H1 (cell line): Measurements from ENCODE around the gene SPTBN4. TPM values are rescaled to one million over a fixed set of nuclear protein-coding genes. Genes with fewer than 3 reads are reported as not detected.

Source experiments
- CTCF ChIA-PET: fragments of 300-600 bp; sonication (Branson Sonifier 250); formaldehyde crosslinking; loops from one replicate; lab custom pipeline; 2021; ENCODE audit not compliant: partially characterized antibody; lab: Charles Lee
- POLR2A ChIA-PET: fragments of 300-600 bp; sonication (Branson Sonifier 250); formaldehyde crosslinking; loops from one replicate; lab custom pipeline; 2021; ENCODE audit warnings: inconsistent platforms; ENCODE audit not compliant: partially characterized antibody; lab: Charles Lee
- DNase-seq, 2 experiments: peaks; one replicate each; pipeline versions ENCODE4 v3.0.0 to v3.0.0-alpha.2; 2010 to 2022; ENCODE audit warnings: low spot score in 2 of 2, low read depth in 1 of 2, mixed read lengths in 1 of 2
- FAIRE-seq: peaks from 2 replicates; lab custom pipeline; 2011; peaks lifted over from hg19 to GRCh38; lab: Jason Lieb, UNC
- H2AFZ ChIP-seq: 2 replicates; pipeline ENCODE4 v1.8.1; 2012; ENCODE audit warnings: low read length, inconsistent platforms
- H2AK5ac ChIP-seq: 2 replicates; pipeline ENCODE4 v1.6.1; 2013; ENCODE audit warnings: low read depth, low read length
- H2BK120ac ChIP-seq: replicated peaks from 2 replicates; pipeline ENCODE3; 2013; ENCODE audit warnings: low read depth, low read length, inconsistent platforms
- H2BK12ac ChIP-seq: 2 replicates; pipeline ENCODE4 v1.6.1; 2013; ENCODE audit warnings: low read depth, low read length
- H2BK15ac ChIP-seq: 2 replicates; pipeline ENCODE4 v1.6.1; 2013; ENCODE audit warnings: low read length
- H2BK20ac ChIP-seq: 2 replicates; pipeline ENCODE4 v1.6.1; 2013; ENCODE audit warnings: low read length
- H2BK5ac ChIP-seq: 2 replicates; pipeline ENCODE4 v1.6.1; 2013; ENCODE audit warnings: low read depth, low read length
- H3K14ac ChIP-seq: 2 replicates; pipeline ENCODE4 v1.6.1; 2013; ENCODE audit warnings: inconsistent platforms; ENCODE audit not compliant: insufficient read length
- H3K18ac ChIP-seq: 2 replicates; pipeline ENCODE4 v1.6.1; 2013; ENCODE audit warnings: low read length; ENCODE audit errors: extremely low read depth
- H3K23ac ChIP-seq: 2 replicates; pipeline ENCODE4 v1.6.1; 2013; ENCODE audit warnings: inconsistent platforms; ENCODE audit not compliant: insufficient read length
- H3K23me2 ChIP-seq: 2 replicates; pipeline ENCODE4 v1.6.1; 2013; ENCODE audit warnings: low read depth, low read length
- H3K27ac ChIP-seq: 2 replicates; pipeline ENCODE4 v1.6.1; 2011; ENCODE audit warnings: low read depth, low read length, inconsistent platforms
- H3K27me3 ChIP-seq, 4 experiments: replicated peaks in 1 of 4; 1 replicate in 1 of 4; 2 replicates in 3 of 4; pipeline versions ENCODE4 v1.6.1 to v1.8.1; 2011 to 2013; ENCODE audit warnings: low read length in 3 of 4, mild to moderate bottlenecking in 3 of 4, inconsistent platforms in 2 of 4, mixed read lengths in 2 of 4, moderate library complexity in 1 of 4; ENCODE audit not compliant: control insufficient read depth in 3 of 4, insufficient read depth in 3 of 4; ENCODE audit errors: extremely low read depth in 1 of 4
- H3K36me3 ChIP-seq, 4 experiments: 2 replicates each; pipeline versions ENCODE4 v1.6.1 to v1.8.1; 2011 to 2013; ENCODE audit warnings: mild to moderate bottlenecking in 4 of 4, low read length in 3 of 4, moderate library complexity in 2 of 4, control low read depth in 1 of 4, inconsistent platforms in 1 of 4; ENCODE audit not compliant: insufficient read depth in 4 of 4, control insufficient read depth in 2 of 4
- H3K4ac ChIP-seq: replicated peaks from 2 replicates; pipeline ENCODE3; 2013; ENCODE audit warnings: low read length, low read depth, mixed read lengths, inconsistent platforms; ENCODE audit not compliant: insufficient read length
- H3K4me1 ChIP-seq, 4 experiments: replicated peaks in 1 of 4; 1 replicate in 1 of 4; 2 replicates in 3 of 4; pipeline versions ENCODE4 v1.6.1 to v1.8.1; 2011 to 2013; ENCODE audit warnings: low read length in 3 of 4, inconsistent platforms in 2 of 4, mixed read lengths in 1 of 4; ENCODE audit not compliant: insufficient read depth in 4 of 4, control insufficient read depth in 3 of 4
- H3K4me2 ChIP-seq, 2 experiments: 2 replicates each; pipeline versions ENCODE4 v1.6.1 to v1.8.1; 2011 to 2013; ENCODE audit warnings: low read depth in 2 of 2, low read length in 2 of 2, control low read depth in 1 of 2, inconsistent platforms in 1 of 2, mild to moderate bottlenecking in 1 of 2; ENCODE audit not compliant: insufficient read depth in 1 of 2
- H3K4me3 ChIP-seq, 4 experiments: fragments of 200-600, 300-600 bp in 1 of 4; sonication (generic), shearing (Covaris generic), sonication (Bioruptor Twin) in 1 of 4; 2 replicates each; pipeline versions ENCODE4 v1.5.1 to v1.8.1; 2011 to 2016; ENCODE audit warnings: low read length in 4 of 4, low read depth in 3 of 4, control low read depth in 2 of 4, inconsistent platforms in 2 of 4, mild to moderate bottlenecking in 2 of 4, mixed read lengths in 1 of 4, moderate library complexity in 1 of 4; ENCODE audit not compliant: insufficient read depth in 2 of 4; ENCODE audit errors: extremely low read depth in 1 of 4
- H3K56ac ChIP-seq: replicated peaks from 2 replicates; pipeline ENCODE3; 2013; ENCODE audit warnings: low read depth, mild to moderate bottlenecking, mixed read lengths, low read length, inconsistent platforms; ENCODE audit not compliant: insufficient read length
- H3K79me1 ChIP-seq: 2 replicates; pipeline ENCODE4 v1.6.1; 2013; ENCODE audit warnings: low read depth, low read length, control low read depth
- H3K79me2 ChIP-seq, 2 experiments: 2 replicates each; pipeline versions ENCODE4 v1.6.1 to v1.8.1; 2012 to 2013; ENCODE audit warnings: low read length in 2 of 2, mild to moderate bottlenecking in 2 of 2, inconsistent platforms in 1 of 2; ENCODE audit not compliant: insufficient read depth in 2 of 2, control insufficient read depth in 1 of 2
- H3K9ac ChIP-seq, 4 experiments: replicated peaks in 1 of 4; 1 replicate in 1 of 4; 2 replicates in 3 of 4; pipeline versions ENCODE4 v1.6.1 to v1.8.1; 2011 to 2013; ENCODE audit warnings: low read depth in 3 of 4, low read length in 3 of 4, control low read depth in 2 of 4, mild to moderate bottlenecking in 2 of 4, moderate library complexity in 2 of 4, inconsistent platforms in 1 of 4; ENCODE audit errors: extremely low read depth in 1 of 4
- H3K9me3 ChIP-seq, 2 experiments: 2 replicates each; pipeline versions ENCODE4 v1.6.1 to v1.8.1; 2012 to 2013; ENCODE audit warnings: mild to moderate bottlenecking in 2 of 2, moderate library complexity in 2 of 2, control low read depth in 1 of 2, inconsistent platforms in 1 of 2, low read depth in 1 of 2, low read length in 1 of 2, mixed read lengths in 1 of 2; ENCODE audit not compliant: insufficient read depth in 2 of 2
- H4K20me1 ChIP-seq, 2 experiments: replicated peaks in 1 of 2; 2 replicates each; pipeline versions ENCODE3 to v1.8.1; 2011 to 2013; ENCODE audit warnings: inconsistent platforms in 2 of 2, low read length in 2 of 2, mild to moderate bottlenecking in 1 of 2; ENCODE audit not compliant: insufficient read depth in 2 of 2, control insufficient read depth in 1 of 2
- H4K5ac ChIP-seq: 2 replicates; pipeline ENCODE4 v1.6.1; 2013; ENCODE audit warnings: low read length, low read depth, mixed read lengths, inconsistent platforms; ENCODE audit not compliant: insufficient read length
- H4K8ac ChIP-seq: 2 replicates; pipeline ENCODE4 v1.8.0; 2013; ENCODE audit warnings: mild to moderate bottlenecking, moderate library complexity, low read length, inconsistent platforms; ENCODE audit not compliant: insufficient read depth; ENCODE audit errors: extremely low read depth
- H4K91ac ChIP-seq: replicated peaks from 2 replicates; pipeline ENCODE3; 2013; ENCODE audit warnings: low read length, mixed read lengths, inconsistent platforms; ENCODE audit not compliant: insufficient read length
- ASH2L ChIP-seq: fragments of 200-600, 300-600 bp; sonication (generic); IDR thresholded peaks from one replicate; pipeline ENCODE4 v1.7.1; 2017; ENCODE audit warnings: low read length
- CHD2 ChIP-seq: IDR thresholded peaks from 2 replicates; pipeline ENCODE4 v1.6.1; 2012; ENCODE audit warnings: low read length, improper control_type of control experiment
- CREB1 ChIP-seq: IDR thresholded peaks from 2 replicates; pipeline ENCODE4 v1.6.1; 2012; ENCODE audit warnings: inconsistent platforms
- KDM4A ChIP-seq: IDR thresholded peaks from one replicate; pipeline ENCODE4 v1.7.1; 2012; ENCODE audit warnings: low read depth, mild to moderate bottlenecking, moderate library complexity, low read length, inconsistent platforms; ENCODE audit not compliant: severe bottlenecking
- PHF8 ChIP-seq: fragments of 200-600 bp; sonication (generic); conservative IDR thresholded peaks from 2 replicates; pipeline ENCODE4 v1.7.1; 2012; ENCODE audit warnings: low read depth, mild to moderate bottlenecking, inconsistent platforms, low read length, moderate library complexity
- SIN3A ChIP-seq, 2 experiments: IDR thresholded peaks in 1 of 2; conservative IDR thresholded peaks in 1 of 2; 2 replicates each; pipeline ENCODE4 v1.6.1; 2011 to 2012; ENCODE audit warnings: low read length in 2 of 2, improper control_type of control experiment in 1 of 2, low read depth in 1 of 2, mild to moderate bottlenecking in 1 of 2
- SP1 ChIP-seq: IDR thresholded peaks from 2 replicates; pipeline ENCODE4 v1.6.1; 2011; ENCODE audit warnings: low read depth, low read length
- SP4 ChIP-seq: IDR thresholded peaks from 2 replicates; pipeline ENCODE4 v1.6.1; 2012; ENCODE audit warnings: low read length, inconsistent platforms
- WGBS, 2 experiments: shearing (Covaris generic) in 1 of 2; methylation state at CpG; one replicate each; pipeline versions ENCODE4 v1.1.6 to v1.1.7; 2013 to 2015; ENCODE audit warnings: low lambda C conversion rate in 2 of 2, mixed read lengths in 2 of 2, inconsistent platforms in 1 of 2, low coverage in 1 of 2, missing lambda C conversion rate in 1 of 2; ENCODE audit not compliant: insufficient replicate concordance in 2 of 2, insufficient coverage in 1 of 2, insufficient read length in 1 of 2; ENCODE audit errors: extremely low coverage in 1 of 2, missing lambda C conversion rate in 1 of 2; 5-methylcytosine and 5-hydroxymethylcytosine counted together
- polyA plus RNA-seq, 7 experiments: library from polyadenylated mRNA; depleted of rRNA in 3 of 7; stranded (reverse) in 5 of 7; unstranded in 2 of 7; fragments of >200 nt in 5 of 7; fragments of 200-250 nt in 2 of 7; gene quantifications; 1 replicate in 5 of 7; 2 replicates in 1 of 7; 4 replicates in 1 of 7; pipeline versions ENCODE4 v1.2.1 to v1.2.3, GENCODE V29; 2011 to 2013; ENCODE audit warnings: missing spikeins in 2 of 7, mixed read lengths in 2 of 7
- total RNA-seq: library from RNA; stranded (reverse); fragmentation: NEBNext Ultra II Directional; extraction: Animal tissue kit (Norgen Biotek cat#: 25700); gene quantifications from 2 replicates; pipeline ENCODE4 v1.2.1, GENCODE V29; 2021
- TF ChIP-seq, protein P1 (sequence below), 3 experiments: IDR thresholded peaks; 1 replicate in 2 of 3; 2 replicates in 1 of 3; pipeline versions ENCODE4 v1.5.1 to v1.6.1; 2011; ENCODE audit warnings: low read length in 3 of 3, mild to moderate bottlenecking in 3 of 3, inconsistent platforms in 2 of 3, low read depth in 1 of 3, moderate library complexity in 1 of 3; ENCODE audit not compliant: insufficient read depth in 1 of 3; ENCODE audit errors: control extremely low read depth in 1 of 3

SPTBN4 gene
- total and polyA plus RNA-seq, 2 of the 8 experiments (the other 6 are each of a cell fraction or from before 2014, with no cell fraction given), result 1.9 to 3.0 TPM

- H3K56ac ChIP-seq, result peak within 1 kb of the TSS; percentile 47
- H3K18ac ChIP-seq, result peak within 1 kb of the TSS; percentile 95
- no peak within 1 kb of the TSS for H2BK20ac ChIP-seq
- no peak within 1 kb of the TSS for H2AFZ ChIP-seq
- no peaks in the 10 kb centered on the region for H3K9me3 ChIP-seq
- POLR2A ChIA-PET, result interaction anchor here (1.0 to 5.3 kb wide), 4 partner anchors 22 to 45 kb away, joined by 3 to 25 read pairs (median 6); partner anchors contain the start of gene SERTAD3
- FAIRE-seq (no peak), DNase-seq (peak; percentile 99 to 100)
- H3K27me3 ChIP-seq, result peaks cover 12 to 28% (median 22%) of the 10 kb centered on the region in 4 experiments
- H3K79me2 ChIP-seq, result no peaks in the 10 kb centered on the region
- H2BK120ac ChIP-seq, result no peak within 1 kb of the TSS
- H3K14ac ChIP-seq, result no peak within 1 kb of the TSS
- no peaks in the 10 kb centered on the region for H3K36me3 ChIP-seq
- H3K27ac ChIP-seq, result no peak within 1 kb of the TSS
- no peak within 1 kb of the TSS for H4K5ac ChIP-seq
- H2AK5ac ChIP-seq, result peak within 1 kb of the TSS; percentile 8; the same call in 1 of the 2 replicates
- H4K20me1 ChIP-seq, result peaks cover 4 to 8% of the 10 kb centered on the region in 2 experiments
- H4K91ac ChIP-seq, result no peak within 1 kb of the TSS
- H2BK5ac ChIP-seq, result peak within 1 kb of the TSS; percentile 91; the same call in 1 of the 2 replicates
- H4K8ac ChIP-seq, result peak within 1 kb of the TSS; percentile 45; the same call in 1 of the 2 replicates
- H3K4ac ChIP-seq, result no peak within 1 kb of the TSS
- peak within 1 kb of the TSS; percentile 48 to 78 (median 60); a peak in 5 of 7 replicates for H3K9ac ChIP-seq
- H2BK12ac ChIP-seq, result peak within 1 kb of the TSS; percentile 90; the same call in 1 of the 2 replicates
- peak within 1 kb of the TSS; percentile 35 for H3K23ac ChIP-seq
- CTCF ChIA-PET, result interaction anchor here (0.5 to 7.9 kb wide), 29 partner anchors 8 to 159 kb away, joined by 3 to 49 read pairs (median 7); partner anchors contain the start of gene SERTAD1
- H3K4me3 ChIP-seq, result peak within 1 kb of the TSS; percentile 47 to 86 (median 70)
- peaks cover 0 to 15% (median 8%) of the 10 kb centered on the region in 4 experiments; a peak in 6 of 7 replicates for H3K4me1 ChIP-seq
- WGBS, 2 experiments, result 1% methylated on average over 43 of the region's 54 CpGs; no CpG with 5 or more reads in 1 of the 2 experiments
- peak within 1 kb of the TSS; percentile 72 to 75 for H3K4me2 ChIP-seq
- peaks cover 8% of the 10 kb centered on the region for H3K23me2 ChIP-seq
- H2BK15ac ChIP-seq, result peak within 1 kb of the TSS; percentile 95; the same call in 1 of the 2 replicates
- H3K79me1 ChIP-seq, result no peaks in the 10 kb centered on the region
- TF ChIP-seq KDM4A (peak; percentile 96), SP4 (peak; percentile 87; the same call in 1 of the 2 replicates), SIN3A (conservative IDR thresholded peaks at IDR 0.05 in 1 of 2, IDR thresholded peaks at IDR 0.05 in 1 of 2; ENCODE audit: low read depth in 1 of 2, low read length in 2 of 2) (peak in 1 of 2 experiments; percentile 36; a peak in 2 of 4 replicates), SP1 (peak; percentile 78; the same call in 1 of the 2 replicates), ASH2L (peak; percentile 46), CHD2 (peak; percentile 29; the same call in 1 of the 2 replicates), CREB1 (peak; percentile 65; the same call in 1 of the 2 replicates), PHF8 (peak; percentile 59; the same call in 1 of the 2 replicates)
- TF ChIP-seq, protein P1, sequence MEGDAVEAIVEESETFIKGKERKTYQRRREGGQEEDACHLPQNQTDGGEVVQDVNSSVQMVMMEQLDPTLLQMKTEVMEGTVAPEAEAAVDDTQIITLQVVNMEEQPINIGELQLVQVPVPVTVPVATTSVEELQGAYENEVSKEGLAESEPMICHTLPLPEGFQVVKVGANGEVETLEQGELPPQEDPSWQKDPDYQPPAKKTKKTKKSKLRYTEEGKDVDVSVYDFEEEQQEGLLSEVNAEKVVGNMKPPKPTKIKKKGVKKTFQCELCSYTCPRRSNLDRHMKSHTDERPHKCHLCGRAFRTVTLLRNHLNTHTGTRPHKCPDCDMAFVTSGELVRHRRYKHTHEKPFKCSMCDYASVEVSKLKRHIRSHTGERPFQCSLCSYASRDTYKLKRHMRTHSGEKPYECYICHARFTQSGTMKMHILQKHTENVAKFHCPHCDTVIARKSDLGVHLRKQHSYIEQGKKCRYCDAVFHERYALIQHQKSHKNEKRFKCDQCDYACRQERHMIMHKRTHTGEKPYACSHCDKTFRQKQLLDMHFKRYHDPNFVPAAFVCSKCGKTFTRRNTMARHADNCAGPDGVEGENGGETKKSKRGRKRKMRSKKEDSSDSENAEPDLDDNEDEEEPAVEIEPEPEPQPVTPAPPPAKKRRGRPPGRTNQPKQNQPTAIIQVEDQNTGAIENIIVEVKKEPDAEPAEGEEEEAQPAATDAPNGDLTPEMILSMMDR (IDR thresholded peaks at IDR 0.05; ENCODE audit: control extremely low read depth in 1 of 3, insufficient read depth in 1 of 3, low read depth in 1 of 3, low read length in 3 of 3), result no peak
Observed at GRCh38 chr19:40465557-40466218, 1.1 kb upstream of the SPTBN4 start, which contains the start of gene BLVRB. Gene BLVRB, minus strand, starts transcription at chr19:40465745. Its CDS starts 57 bp downstream, at chr19:40465688.
